ENCODE measurements around the gene BRSK1.

GRCh38 chr19:55258828-55259539 is 24.8 kb upstream of the BRSK1 start, which contains the start of gene PPP6R1:
- TF ChIP-seq CTCF (conservative IDR thresholded peaks at IDR 0.05; ENCODE audit: low read depth, low read length) (no peak), EZH2phosphoT487 (IDR thresholded peaks at IDR 0.05; ENCODE audit: borderline replicate concordance, low read length) (no peak), EZH2 (IDR thresholded peaks at IDR 0.05; ENCODE audit: low read length, unreplicated experiment) (no peak)

Measured in PC-3 (cell line).